H9 (cell line): ENCODE measurements around the gene FBXO42. TPM values are rescaled to one million over a fixed set of nuclear protein-coding genes. Genes with fewer than 3 reads are reported as not detected.

Experiments
- DNase-seq: peaks from one replicate; pipeline ENCODE4 v3.0.0-alpha.2; 2017
- H2AFZ ChIP-seq: one replicate; pipeline ENCODE4 v1.6.1; 2013; ENCODE audit warnings: mild to moderate bottlenecking, low read length, control low read depth, moderate library complexity
- H2AK5ac ChIP-seq: 2 replicates; pipeline ENCODE4 v1.6.1; 2013; ENCODE audit warnings: low read length, control low read depth, mixed read lengths; ENCODE audit not compliant: insufficient read length
- H2BK120ac ChIP-seq: one replicate; pipeline ENCODE4 v1.6.1; 2013; ENCODE audit warnings: low read depth, mild to moderate bottlenecking, low read length, control low read depth, inconsistent platforms; ENCODE audit not compliant: poor library complexity, severe bottlenecking
- H2BK12ac ChIP-seq: 2 replicates; pipeline ENCODE4 v1.6.1; 2013; ENCODE audit warnings: low read length, control low read depth, mixed read lengths, low read depth; ENCODE audit not compliant: insufficient read length
- H2BK15ac ChIP-seq: 2 replicates; pipeline ENCODE4 v1.6.1; 2013; ENCODE audit warnings: low read depth, low read length, control low read depth
- H2BK20ac ChIP-seq: one replicate; pipeline ENCODE4 v1.6.1; 2013; ENCODE audit warnings: low read depth, mild to moderate bottlenecking, low read length, control low read depth, inconsistent platforms; ENCODE audit not compliant: poor library complexity, severe bottlenecking
- H2BK5ac ChIP-seq: 2 replicates; pipeline ENCODE4 v1.6.1; 2013; ENCODE audit warnings: low read length, control low read depth, mixed read lengths; ENCODE audit not compliant: insufficient read length
- H3K14ac ChIP-seq: 2 replicates; pipeline ENCODE4 v1.6.1; 2013; ENCODE audit warnings: low read length, control low read depth; ENCODE audit not compliant: insufficient read depth
- H3K18ac ChIP-seq: 2 replicates; pipeline ENCODE4 v1.6.1; 2013; ENCODE audit warnings: low read depth, mild to moderate bottlenecking, mixed read lengths, low read length, control low read depth; ENCODE audit not compliant: insufficient read length
- H3K23ac ChIP-seq: 2 replicates; pipeline ENCODE4 v1.6.1; 2013; ENCODE audit warnings: low read length, control low read depth, mixed read lengths, low read depth; ENCODE audit not compliant: insufficient read length
- H3K23me2 ChIP-seq: 2 replicates; pipeline ENCODE4 v1.6.1; 2013; ENCODE audit warnings: low read depth, mild to moderate bottlenecking, mixed read lengths, low read length, control low read depth; ENCODE audit not compliant: insufficient read length, poor library complexity, severe bottlenecking
- H3K27ac ChIP-seq: 2 replicates; pipeline ENCODE4 v1.5.1; 2013; ENCODE audit warnings: low read length, control low read depth, mixed read lengths, low read depth; ENCODE audit not compliant: insufficient read length
- H3K27me3 ChIP-seq: 2 replicates; pipeline ENCODE4 v1.6.1; 2013; ENCODE audit warnings: low read length, control low read depth, inconsistent platforms; ENCODE audit not compliant: insufficient read depth
- H3K4ac ChIP-seq: 2 replicates; pipeline ENCODE4 v1.6.1; 2013; ENCODE audit warnings: low read depth, mild to moderate bottlenecking, control low read depth, inconsistent platforms, low read length, moderate library complexity
- H3K4me1 ChIP-seq: 2 replicates; pipeline ENCODE4 v1.6.1; 2013; ENCODE audit warnings: low read length, control low read depth, inconsistent platforms; ENCODE audit not compliant: insufficient read depth
- H3K4me2 ChIP-seq: 2 replicates; pipeline ENCODE4 v1.6.1; 2013; ENCODE audit warnings: low read length, control low read depth, mixed read lengths; ENCODE audit not compliant: insufficient read length, insufficient read depth
- H3K56ac ChIP-seq: 2 replicates; pipeline ENCODE4 v1.6.1; 2013; ENCODE audit warnings: low read depth, mild to moderate bottlenecking, mixed read lengths, low read length, control low read depth; ENCODE audit not compliant: insufficient read length
- H3K79me1 ChIP-seq: 2 replicates; pipeline ENCODE4 v1.6.1; 2013; ENCODE audit warnings: low read depth, mild to moderate bottlenecking, moderate library complexity, low read length, control low read depth, inconsistent platforms; ENCODE audit not compliant: insufficient read depth, poor library complexity, severe bottlenecking
- H3K79me2 ChIP-seq: 2 replicates; pipeline ENCODE4 v1.6.1; 2013; ENCODE audit warnings: low read length, control low read depth, inconsistent platforms; ENCODE audit not compliant: insufficient read depth
- H3K9ac ChIP-seq: 2 replicates; pipeline ENCODE4 v1.6.1; 2013; ENCODE audit warnings: low read length, control low read depth, mixed read lengths; ENCODE audit not compliant: insufficient read length; ENCODE audit errors: extremely low read depth
- H3K9me3 ChIP-seq: one replicate; pipeline ENCODE4 v1.6.1; 2013; ENCODE audit warnings: low read depth, low read length, inconsistent platforms; ENCODE audit not compliant: control insufficient read depth
- H3T11ph ChIP-seq: one replicate; pipeline ENCODE4 v1.6.1; 2013; ENCODE audit warnings: mild to moderate bottlenecking, low read length, control low read depth, inconsistent platforms
- H4K20me1 ChIP-seq: one replicate; pipeline ENCODE4 v1.6.1; 2013; ENCODE audit not compliant: control insufficient read depth, insufficient read length, insufficient read depth
- H4K5ac ChIP-seq: 2 replicates; pipeline ENCODE4 v1.6.1; 2013; ENCODE audit warnings: low read depth, mild to moderate bottlenecking, mixed read lengths, low read length, control low read depth; ENCODE audit not compliant: insufficient read length
- H4K8ac ChIP-seq: replicated peaks from 2 replicates; pipeline ENCODE4 v1.6.1; 2013; ENCODE audit warnings: low read length, control low read depth, mixed read lengths, low read depth; ENCODE audit not compliant: insufficient read length
- H4K91ac ChIP-seq: 2 replicates; pipeline ENCODE4 v1.6.1; 2013; ENCODE audit warnings: low read depth, mild to moderate bottlenecking, moderate library complexity, mixed read lengths, low read length, control low read depth; ENCODE audit not compliant: insufficient read length
- H3K27ac Mint-ChIP-seq, 3 experiments: 2 replicates in 2 of 3; 3 replicates in 1 of 3; pipeline ENCODE4 v1.8.0; 2020 to 2021; ENCODE audit warnings: mixed read lengths in 3 of 3, mild to moderate bottlenecking in 1 of 3, moderate library complexity in 1 of 3
- H3K27me3 Mint-ChIP-seq: 2 replicates; pipeline ENCODE4 v1.8.0; 2021; ENCODE audit warnings: low read depth, mild to moderate bottlenecking, moderate library complexity, mixed read lengths
- H3K36me3 Mint-ChIP-seq, 3 experiments: 2 replicates in 2 of 3; 3 replicates in 1 of 3; pipeline ENCODE4 v1.8.0; 2020 to 2021; ENCODE audit warnings: low read depth in 3 of 3, mixed read lengths in 3 of 3; ENCODE audit not compliant: insufficient read depth in 1 of 3
- H3K4me1 Mint-ChIP-seq, 2 experiments: 2 replicates each; pipeline ENCODE4 v1.8.0; 2020; ENCODE audit warnings: mixed read lengths in 2 of 2
- H3K4me3 Mint-ChIP-seq, 2 experiments: 2 replicates in 1 of 2; 3 replicates in 1 of 2; pipeline ENCODE4 v1.8.0; 2020 to 2021; ENCODE audit warnings: mild to moderate bottlenecking in 2 of 2, mixed read lengths in 2 of 2, moderate library complexity in 1 of 2
- H3K9me3 Mint-ChIP-seq, 2 experiments: 2 replicates in 1 of 2; 3 replicates in 1 of 2; pipeline ENCODE4 v1.8.0; 2020; ENCODE audit warnings: mild to moderate bottlenecking in 2 of 2, mixed read lengths in 2 of 2, moderate library complexity in 1 of 2
- total RNA-seq: library from RNA; stranded (reverse); gene quantifications from 2 replicates; pipeline ENCODE4 v1.2.1, GENCODE V29; 2021
- TF ChIP-seq, protein P1 (sequence below): fragments of 200-600 bp; sonication (generic); conservative IDR thresholded peaks from 3 replicates; pipeline ENCODE4 v1.8.0; 2021; ENCODE audit warnings: antibody characterized with exemption, mild to moderate bottlenecking

FBXO42 gene
- total RNA-seq, 1 experiment from 2014 or later: 17.4 TPM

DNA sequence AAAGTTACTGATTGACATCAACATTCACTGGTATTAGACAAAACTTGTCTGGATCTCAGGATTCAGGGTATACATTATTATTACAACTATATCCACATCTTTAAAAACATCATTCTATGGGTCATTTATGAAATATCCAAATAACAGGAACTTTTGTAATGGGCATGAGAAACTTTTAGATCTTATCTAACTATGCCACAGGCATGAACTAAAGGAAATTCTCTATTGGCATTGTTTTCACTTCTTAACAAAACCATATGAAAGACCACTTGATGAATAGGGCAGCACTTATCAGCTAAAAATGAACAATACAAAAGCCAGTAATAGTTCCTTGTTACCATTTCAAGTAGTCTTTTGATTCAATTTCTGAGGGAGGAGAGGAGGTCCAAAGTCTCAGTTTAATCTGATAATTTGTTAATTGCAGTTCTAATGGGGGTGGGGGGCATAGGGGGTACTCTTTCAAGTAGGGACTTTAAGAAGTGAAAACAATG, 84.5 kb downstream of the FBXO42 start:
- Histone ChIP-seq H2BK20ac (no peak overlapping the region), H3K9ac (no peak overlapping the region), H2BK5ac (no peak overlapping the region), H4K5ac (no peak overlapping the region), H3K4me1 (no peaks in the 10 kb centered on the region), H3K23me2 (no peaks in the 10 kb centered on the region), H3K4me2 (no peak overlapping the region), H3K4ac (no peak overlapping the region), H4K20me1 (no peaks in the 10 kb centered on the region), H3K9me3 (no peaks in the 10 kb centered on the region), H3T11ph (no peak overlapping the region), H3K79me1 (no peaks in the 10 kb centered on the region), H2BK12ac (no peak overlapping the region), H3K27me3 (no peaks in the 10 kb centered on the region), H4K8ac (no peak overlapping the region), H3K18ac (no peak overlapping the region), H2BK15ac (no peak overlapping the region), H3K14ac (no peak overlapping the region), H4K91ac (no peak overlapping the region), H3K79me2 (no peaks in the 10 kb centered on the region), H3K23ac (no peak overlapping the region), H3K56ac (no peak overlapping the region), H3K27ac (no peak overlapping the region), H2BK120ac (no peak overlapping the region), H2AFZ (no peak overlapping the region), H2AK5ac (no peak overlapping the region)
- Mint-ChIP-seq H3K27ac (no peak overlapping the region), H3K4me1 (peaks cover 14 to 19% of the 10 kb centered on the region in 2 experiments), H3K9me3 (no peaks in the 10 kb centered on the region), H3K36me3 (no peaks in the 10 kb centered on the region), H3K27me3 (no peaks in the 10 kb centered on the region), H3K4me3 (no peak overlapping the region)
- no peak for DNase-seq
- TF ChIP-seq, protein P1, sequence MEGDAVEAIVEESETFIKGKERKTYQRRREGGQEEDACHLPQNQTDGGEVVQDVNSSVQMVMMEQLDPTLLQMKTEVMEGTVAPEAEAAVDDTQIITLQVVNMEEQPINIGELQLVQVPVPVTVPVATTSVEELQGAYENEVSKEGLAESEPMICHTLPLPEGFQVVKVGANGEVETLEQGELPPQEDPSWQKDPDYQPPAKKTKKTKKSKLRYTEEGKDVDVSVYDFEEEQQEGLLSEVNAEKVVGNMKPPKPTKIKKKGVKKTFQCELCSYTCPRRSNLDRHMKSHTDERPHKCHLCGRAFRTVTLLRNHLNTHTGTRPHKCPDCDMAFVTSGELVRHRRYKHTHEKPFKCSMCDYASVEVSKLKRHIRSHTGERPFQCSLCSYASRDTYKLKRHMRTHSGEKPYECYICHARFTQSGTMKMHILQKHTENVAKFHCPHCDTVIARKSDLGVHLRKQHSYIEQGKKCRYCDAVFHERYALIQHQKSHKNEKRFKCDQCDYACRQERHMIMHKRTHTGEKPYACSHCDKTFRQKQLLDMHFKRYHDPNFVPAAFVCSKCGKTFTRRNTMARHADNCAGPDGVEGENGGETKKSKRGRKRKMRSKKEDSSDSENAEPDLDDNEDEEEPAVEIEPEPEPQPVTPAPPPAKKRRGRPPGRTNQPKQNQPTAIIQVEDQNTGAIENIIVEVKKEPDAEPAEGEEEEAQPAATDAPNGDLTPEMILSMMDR: no peak
